ENCODE results near the gene LRGUK. TPM values are rescaled to one million over a fixed set of nuclear protein-coding genes. Genes with fewer than 3 reads are reported as not detected.

Gene LRGUK
- total and polyA plus RNA-seq, 8 donors: 0.43 to 1.6 (median 0.90) TPM

DNA sequence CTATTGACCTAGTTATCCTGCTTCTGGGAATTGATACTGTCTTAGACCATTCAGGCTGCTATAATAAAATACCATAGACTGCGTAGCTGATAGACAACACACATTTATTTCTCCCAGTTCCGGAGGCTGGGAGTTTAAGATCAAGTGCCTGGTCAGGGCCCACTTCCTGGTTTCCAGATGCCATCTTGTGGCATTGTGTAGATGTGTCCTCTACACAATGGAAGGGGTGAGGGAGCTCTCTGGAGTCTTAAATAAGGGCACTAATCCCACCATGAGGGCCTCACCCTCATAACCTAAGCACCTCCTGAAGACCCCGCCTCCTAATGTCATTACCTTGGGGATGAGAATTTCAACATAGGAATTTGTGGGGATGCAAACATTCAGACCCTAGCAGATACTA, 127.2 kb downstream of the LRGUK start:
- whole genome bisulfite sequencing, 2 donors: 95 to 97% methylated on average over 3 of the region's 3 CpGs
- DNase-seq (no peak), FAIRE-seq (no peak), ATAC-seq (no peak)
- Histone ChIP-seq H3K36me3 (no peaks in the 10 kb centered on the region), H3K27me3 (no peaks in the 10 kb centered on the region), H3K27ac (no peak overlapping the region), H3K4me3 (no peak overlapping the region), H3K4me1 (no peaks in the 10 kb centered on the region), H3K9me3 (no peaks in the 10 kb centered on the region)
- intact Hi-C loops (cut with DNase I): no loop called here
- TF ChIP-seq, protein P1, sequence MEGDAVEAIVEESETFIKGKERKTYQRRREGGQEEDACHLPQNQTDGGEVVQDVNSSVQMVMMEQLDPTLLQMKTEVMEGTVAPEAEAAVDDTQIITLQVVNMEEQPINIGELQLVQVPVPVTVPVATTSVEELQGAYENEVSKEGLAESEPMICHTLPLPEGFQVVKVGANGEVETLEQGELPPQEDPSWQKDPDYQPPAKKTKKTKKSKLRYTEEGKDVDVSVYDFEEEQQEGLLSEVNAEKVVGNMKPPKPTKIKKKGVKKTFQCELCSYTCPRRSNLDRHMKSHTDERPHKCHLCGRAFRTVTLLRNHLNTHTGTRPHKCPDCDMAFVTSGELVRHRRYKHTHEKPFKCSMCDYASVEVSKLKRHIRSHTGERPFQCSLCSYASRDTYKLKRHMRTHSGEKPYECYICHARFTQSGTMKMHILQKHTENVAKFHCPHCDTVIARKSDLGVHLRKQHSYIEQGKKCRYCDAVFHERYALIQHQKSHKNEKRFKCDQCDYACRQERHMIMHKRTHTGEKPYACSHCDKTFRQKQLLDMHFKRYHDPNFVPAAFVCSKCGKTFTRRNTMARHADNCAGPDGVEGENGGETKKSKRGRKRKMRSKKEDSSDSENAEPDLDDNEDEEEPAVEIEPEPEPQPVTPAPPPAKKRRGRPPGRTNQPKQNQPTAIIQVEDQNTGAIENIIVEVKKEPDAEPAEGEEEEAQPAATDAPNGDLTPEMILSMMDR (IDR thresholded peaks at IDR 0.05): no peak

DNA sequence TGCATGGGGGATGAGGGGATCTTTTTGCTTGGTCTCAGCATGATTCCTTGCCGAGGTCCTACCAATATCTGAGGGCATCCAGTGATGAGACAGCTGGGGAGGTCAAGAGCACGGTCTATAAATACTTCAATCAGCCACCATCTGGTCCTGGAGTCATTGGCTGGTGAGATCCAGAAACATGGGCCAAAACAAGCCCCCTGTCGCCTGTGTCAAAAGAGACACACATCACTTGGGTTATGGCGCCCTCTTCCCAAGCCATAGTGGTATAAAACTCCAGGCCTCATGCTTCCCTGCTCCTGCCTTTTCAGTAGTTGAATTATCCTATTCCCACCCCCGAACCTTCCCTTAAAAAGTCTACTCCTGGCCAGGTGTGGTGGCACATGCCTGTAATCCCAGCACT, 128.7 kb downstream of the LRGUK start:
- FAIRE-seq (no peak), ATAC-seq (no peak)
- TF ChIP-seq, protein P1 (IDR thresholded peaks at IDR 0.05): no peak

DNA sequence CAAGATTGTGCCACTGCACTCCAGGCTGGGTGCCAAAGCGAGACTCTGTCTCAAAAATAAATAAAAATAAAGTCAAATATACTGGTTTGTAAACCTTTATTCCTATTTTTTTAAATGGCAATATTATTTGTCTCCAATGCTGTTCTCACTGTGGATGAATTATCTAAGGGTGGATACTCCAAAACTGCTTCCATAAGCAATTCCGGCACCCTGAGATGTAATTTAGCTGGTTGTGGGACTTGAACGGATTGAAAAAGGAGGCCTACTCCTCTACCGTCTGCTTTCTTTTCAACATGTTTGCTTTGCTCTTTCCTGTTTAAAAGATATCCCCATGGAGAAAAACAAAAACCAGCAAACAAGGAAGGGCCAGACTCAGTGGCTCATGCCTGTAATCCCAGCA, 135.2 kb downstream of the LRGUK start:
- Histone ChIP-seq H3K4me3 (no peak overlapping the region), H3K9me3 (peaks cover 0 to 4% (median 0%) of the 10 kb centered on the region in 4 donors), H3K36me3 (no peaks in the 10 kb centered on the region), H3K27me3 (no peaks in the 10 kb centered on the region), H3K4me1 (no peaks in the 10 kb centered on the region), H3K27ac (no peak overlapping the region)
- WGBS, 2 donors: 92 to 95% methylated on average over 4 of the region's 4 CpGs
- FAIRE-seq: no peak
- TF ChIP-seq, protein P1 (IDR thresholded peaks at IDR 0.05): no peak
- no peak for DNase-seq
- ATAC-seq: no peak
- intact Hi-C loops (cut with DNase I): no loop called here

More for the DNA sequence above, 128.7 kb downstream of the LRGUK start:
- Histone ChIP-seq H3K27me3 (no peaks in the 10 kb centered on the region), H3K9me3 (no peaks in the 10 kb centered on the region), H3K36me3 (no peaks in the 10 kb centered on the region), H3K27ac (no peak overlapping the region), H3K4me3 (no peak overlapping the region), H3K4me1 (no peaks in the 10 kb centered on the region)
- no peak for DNase-seq
- 87 to 91% methylated on average over 5 of the region's 5 CpGs for WGBS, 2 donors
- intact Hi-C loops (cut with DNase I): no loop called here

DNA sequence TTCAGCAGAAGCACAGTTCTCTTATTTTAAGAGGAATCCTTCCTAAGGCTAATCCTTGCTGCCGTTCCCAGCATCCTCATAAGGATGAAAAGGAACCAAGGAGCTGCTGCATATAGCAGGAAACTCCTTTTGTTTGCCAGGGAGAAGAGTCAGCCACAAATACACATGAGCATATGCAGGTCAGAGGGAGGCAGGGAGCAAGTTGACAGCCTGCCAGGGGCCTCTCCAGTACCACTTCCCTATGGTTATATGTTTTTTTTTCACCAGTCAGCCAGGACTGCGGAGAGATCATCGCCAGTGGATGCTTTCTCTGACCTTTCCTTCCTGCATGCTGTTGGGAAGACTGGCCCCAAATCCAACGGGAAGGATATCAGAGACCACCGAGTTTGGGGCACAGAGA, 149.8 kb downstream of the LRGUK start:
- FAIRE-seq (no peak), ATAC-seq (no peak), DNase-seq (no peak)
- Histone ChIP-seq H3K27me3 (no peaks in the 10 kb centered on the region), H3K4me3 (no peak overlapping the region), H3K4me1 (no peaks in the 10 kb centered on the region), H3K9me3 (no peaks in the 10 kb centered on the region), H3K27ac (no peak overlapping the region), H3K36me3 (no peaks in the 10 kb centered on the region)
- intact Hi-C loops (cut with DNase I): no loop called here
- WGBS, 2 donors: 65 to 75% methylated on average over 5 of the region's 5 CpGs
- TF ChIP-seq, protein P1 (IDR thresholded peaks at IDR 0.05): no peak

DNA sequence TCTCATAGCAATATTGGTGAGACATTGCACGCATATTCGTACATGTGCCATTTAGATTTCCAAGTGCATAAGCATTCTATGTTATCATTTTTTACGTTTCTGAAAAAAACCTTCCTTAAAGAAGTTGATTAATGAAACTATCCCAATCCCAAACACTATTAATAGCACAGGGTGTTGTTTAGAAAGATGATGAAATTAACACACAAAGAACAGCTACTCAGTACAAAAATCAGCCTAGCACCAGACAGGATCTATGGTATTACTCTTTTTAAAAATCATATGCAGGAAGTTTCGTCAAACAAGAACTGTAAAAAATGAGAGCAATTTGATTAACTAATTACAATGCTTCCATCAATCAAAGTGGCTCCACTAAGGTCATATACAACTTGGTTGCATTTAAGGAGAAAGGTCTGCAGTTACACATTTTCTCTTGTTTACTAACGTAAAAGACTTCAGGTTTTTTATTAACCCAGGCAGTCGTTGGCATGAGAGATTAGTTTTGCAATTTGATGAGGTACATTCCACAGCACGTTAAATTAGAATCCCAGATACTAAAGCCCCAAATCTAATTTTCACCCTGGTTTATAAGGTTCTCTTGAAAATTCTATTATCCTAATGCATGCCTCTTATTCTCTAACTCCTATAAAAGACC, 151.5 kb downstream of the LRGUK start:
- no peak for ATAC-seq
- no peak overlapping the region for H3K27ac ChIP-seq
- no peak overlapping the region for H3K4me3 ChIP-seq
- WGBS, 2 donors: 52 to 55% methylated on average over 7 of the region's 7 CpGs
- H3K27me3 ChIP-seq: no peaks in the 10 kb centered on the region
- intact Hi-C loops (cut with DNase I): no loop called here
- no peak for DNase-seq
- TF ChIP-seq, protein P1 (IDR thresholded peaks at IDR 0.05): no peak
- H3K36me3 ChIP-seq: no peaks in the 10 kb centered on the region
- FAIRE-seq: no peak
- no peaks in the 10 kb centered on the region for H3K9me3 ChIP-seq
- H3K4me1 ChIP-seq: no peaks in the 10 kb centered on the region
